A549 (cell line): ENCODE results near the gene MTG1.

Experiments used
- BCL3 ChIP-seq: fragments of >200 bp; sonication (Bioruptor Twin); formaldehyde crosslinking; IDR thresholded peaks from 3 replicates; pipeline ENCODE4 v1.6.1; 2016
- CHD2 ChIP-seq: fragments of 150-350 bp; IDR thresholded peaks from 2 replicates; pipeline ENCODE4 v1.6.1; 2014; ENCODE audit warnings: low read length; ENCODE audit not compliant: partially characterized antibody
- CTCF ChIP-seq: fragments of >200 bp; sonication (Bioruptor Twin); formaldehyde crosslinking; IDR thresholded peaks from 3 replicates; pipeline ENCODE4 v1.5.1; 2016
- EP300 ChIP-seq, 2 experiments: fragments of >200 bp; sonication (Bioruptor Twin); formaldehyde crosslinking; IDR thresholded peaks; 2 replicates in 1 of 2; 3 replicates in 1 of 2; pipeline ENCODE4 v1.6.1; 2016 to 2017
- FOSL2 ChIP-seq, 2 experiments: fragments of 450-650 bp in 1 of 2; fragments of >200 bp in 1 of 2; sonication (Bioruptor Twin) in 1 of 2; formaldehyde crosslinking; IDR thresholded peaks; 2 replicates each; pipeline versions ENCODE4 v1.5.0 to v1.6.1; 2016 to 2020; ENCODE audit warnings: mild to moderate bottlenecking in 1 of 2, moderate library complexity in 1 of 2
- KDM5A ChIP-seq: fragments of 200-600 bp; sonication (generic); IDR thresholded peaks from 2 replicates; pipeline ENCODE4 v1.6.1; 2016; ENCODE audit warnings: antibody characterized with exemption, mild to moderate bottlenecking
- NFE2L2 ChIP-seq: fragments of 150-350 bp; conservative IDR thresholded peaks from 2 replicates; pipeline ENCODE4 v1.6.1; 2014; ENCODE audit warnings: low read length
- PBX3 ChIP-seq: IDR thresholded peaks from 2 replicates; pipeline ENCODE4 v1.6.1; 2012
- POLR2A ChIP-seq: IDR thresholded peaks from 2 replicates; pipeline ENCODE4 v1.6.1; 2012; ENCODE audit warnings: mild to moderate bottlenecking, low read length
- RAD21 ChIP-seq, 2 experiments: fragments of >200 bp in 1 of 2; sonication (Bioruptor Twin) in 1 of 2; formaldehyde crosslinking in 1 of 2; IDR thresholded peaks in 1 of 2; conservative IDR thresholded peaks in 1 of 2; 2 replicates in 1 of 2; 3 replicates in 1 of 2; pipeline ENCODE4 v1.6.1; 2012 to 2018; ENCODE audit warnings: inconsistent platforms in 1 of 2
- RFX5 ChIP-seq: fragments of 450-650 bp; IDR thresholded peaks from 2 replicates; pipeline ENCODE4 v1.7.1; 2014; ENCODE audit warnings: antibody characterized with exemption, mild to moderate bottlenecking, moderate library complexity
- SREBF2 ChIP-seq: fragments of 450-650 bp; IDR thresholded peaks from 2 replicates; pipeline ENCODE4 v1.6.1; 2014; ENCODE audit warnings: mild to moderate bottlenecking, moderate library complexity
- ZNF302 ChIP-seq: fragments of 250-450 bp; sonication (Bioruptor Pico); IDR thresholded peaks from 2 replicates; pipeline ENCODE4 v1.9.0; 2021; ENCODE audit warnings: inconsistent platforms, mild to moderate bottlenecking, moderate library complexity

GRCh38 chr10:133458710-133459453 is 64.9 kb downstream of the MTG1 start:
- TF ChIP-seq NFE2L2 (no peak), ZNF302 (CRISPR knock-in tag) (no peak), EP300 (IDR thresholded peaks at IDR 0.05) (no peak), CTCF (no peak), KDM5A (no peak), POLR2A (no peak), RAD21 (conservative IDR thresholded peaks at IDR 0.05 in 1 of 2, IDR thresholded peaks at IDR 0.05 in 1 of 2) (no peak), CHD2 (no peak), BCL3 (no peak), SREBF2 (no peak), PBX3 (no peak), RFX5 (no peak), FOSL2 (IDR thresholded peaks at IDR 0.05) (no peak), FOSL2 (CRISPR knock-in tag; IDR thresholded peaks at IDR 0.05) (no peak)
